Fibroblast of skin of left biceps (primary cell): ENCODE data around the gene PRELID1.
"Not testable (repeated sequence)": the region's sequence is repeated elsewhere in the genome, so short reads cannot be mapped to it uniquely, and the experiment has no call there.

Experiments
- DNase-seq, 2 experiments: peaks; one replicate each; pipeline ENCODE4 v3.0.0-alpha.2; 2013; ENCODE audit warnings: low read depth in 2 of 2

Gene PRELID1

GRCh38 chr5:177303121-177303924 lies at the start of gene PRELID1, which contains the start of gene RAB24:
TSS of gene PRELID1 (plus strand) at chr5:177303799. CDS start at chr5:177303986, 187 bp downstream.
TSS of gene RAB24 (minus strand) at chr5:177303719. CDS start at chr5:177303288, 431 bp downstream.
- DNase-seq: peak; percentile 47 to 51

- DNase-seq: no peak
Observed at GRCh38 chr5:177256296-177256695, 47.3 kb upstream of the PRELID1 start.

GRCh38 chr5:177258711-177259110 lies 44.9 kb upstream of the PRELID1 start:
- DNase-seq: not testable (repeated sequence)

GRCh38 chr5:177260961-177261360 lies 42.6 kb upstream of the PRELID1 start:
- DNase-seq: no peak

GRCh38 chr5:177261510-177261909 lies 42.1 kb upstream of the PRELID1 start:
- no peak for DNase-seq

- no peak for DNase-seq
Observed at GRCh38 chr5:177264178-177264577, 39.4 kb upstream of the PRELID1 start.

- no peak for DNase-seq
Observed at GRCh38 chr5:177265395-177265794, 38.2 kb upstream of the PRELID1 start.

GRCh38 chr5:177269232-177269895 lies 34.2 kb upstream of the PRELID1 start:
- no peak for DNase-seq

- no peak for DNase-seq
Observed at GRCh38 chr5:177269976-177270375, 33.6 kb upstream of the PRELID1 start.

- DNase-seq: no peak
Observed at GRCh38 chr5:177270653-177271052, 32.9 kb upstream of the PRELID1 start.

- DNase-seq: no peak
Observed at GRCh38 chr5:177271113-177271512, 32.5 kb upstream of the PRELID1 start.

GRCh38 chr5:177275883-177276282 lies 27.7 kb upstream of the PRELID1 start:
- DNase-seq: no peak

GRCh38 chr5:177276886-177277285 lies 26.7 kb upstream of the PRELID1 start:
- DNase-seq: no peak

- no peak for DNase-seq
Observed at GRCh38 chr5:177288191-177288590, 15.4 kb upstream of the PRELID1 start.

GRCh38 chr5:177290816-177291596 lies 12.6 kb upstream of the PRELID1 start:
- DNase-seq: no peak

GRCh38 chr5:177291735-177292134 lies 11.9 kb upstream of the PRELID1 start:
- no peak for DNase-seq

GRCh38 chr5:177293819-177294581 lies 9.6 kb upstream of the PRELID1 start:
- no peak for DNase-seq

GRCh38 chr5:177294632-177295031 lies 9.0 kb upstream of the PRELID1 start:
- no peak for DNase-seq

- DNase-seq: no peak
Observed at GRCh38 chr5:177295924-177296323, 7.7 kb upstream of the PRELID1 start.

GRCh38 chr5:177296581-177296980 lies 7.0 kb upstream of the PRELID1 start:
- no peak for DNase-seq

GRCh38 chr5:177297922-177298321 lies 5.7 kb upstream of the PRELID1 start:
- no peak for DNase-seq

GRCh38 chr5:177299697-177300096 lies 3.9 kb upstream of the PRELID1 start:
- DNase-seq: no peak
